Stimulated activated CD4-positive, alpha-beta T cell treated with anti-CD3 and anti-CD28 coated beads, TNF-alpha, amount 100 ng/mL, for 24 hours (primary cell): ENCODE data around the gene GALNT12.

Experiments
- DNase-seq, 3 experiments: peaks; one replicate each; pipeline ENCODE4 v3.0.0-alpha.2; 2020; ENCODE audit warnings: low read depth in 3 of 3

Gene GALNT12

GRCh38 chr9:98860871-98861293 lies 53.4 kb downstream of the GALNT12 start:
- DNase-seq = no peak

GRCh38 chr9:98861781-98862504 lies 54.5 kb downstream of the GALNT12 start:
- DNase-seq = no peak

GRCh38 chr9:98862936-98863335 lies 55.5 kb downstream of the GALNT12 start:
- no peak for DNase-seq

- DNase-seq = no peak
These were observed 57.1 kb downstream of the GALNT12 start for GRCh38 chr9:98864281-98865174.

GRCh38 chr9:98865284-98865875 lies 57.9 kb downstream of the GALNT12 start:
- DNase-seq = no peak

GRCh38 chr9:98866435-98867102 lies 59.1 kb downstream of the GALNT12 start:
- no peak for DNase-seq

- DNase-seq = no peak
These were observed 59.6 kb downstream of the GALNT12 start for GRCh38 chr9:98867103-98867428.

- DNase-seq = no peak
These were observed 60.1 kb downstream of the GALNT12 start for GRCh38 chr9:98867429-98868168.

- no peak for DNase-seq
These were observed 61.7 kb downstream of the GALNT12 start for GRCh38 chr9:98869078-98869745.

GRCh38 chr9:98869866-98870265 lies 62.4 kb downstream of the GALNT12 start:
- DNase-seq = no peak

- no peak for DNase-seq
These were observed 63.5 kb downstream of the GALNT12 start for GRCh38 chr9:98870782-98871557.

GRCh38 chr9:98871558-98872065 lies 64.1 kb downstream of the GALNT12 start:
- no peak for DNase-seq

GRCh38 chr9:98873526-98873925 lies 66.1 kb downstream of the GALNT12 start:
- DNase-seq = no peak

GRCh38 chr9:98873951-98874371 lies 66.5 kb downstream of the GALNT12 start:
- no peak for DNase-seq

- DNase-seq = no peak
These were observed 67.3 kb downstream of the GALNT12 start for GRCh38 chr9:98874721-98875255.

GRCh38 chr9:98875536-98875935 lies 68.1 kb downstream of the GALNT12 start:
- DNase-seq = no peak

GRCh38 chr9:98877311-98877710 lies 69.8 kb downstream of the GALNT12 start:
- no peak for DNase-seq

GRCh38 chr9:98879094-98879962 lies 71.9 kb downstream of the GALNT12 start:
- DNase-seq = no peak

GRCh38 chr9:98879963-98880310 lies 72.5 kb downstream of the GALNT12 start:
- DNase-seq = no peak
